Testis (tissue), 3 donors: ENCODE measurements around the gene NXF2B. TPM values are rescaled to one million over a fixed set of nuclear protein-coding genes. Genes with fewer than 3 reads are reported as not detected.

Source experiments
- DNase-seq: peaks from one replicate; pipeline ENCODE4 v3.0.0-alpha.2; 2019
- H3K27ac ChIP-seq, 2 donors: fragments of 200-600 bp; sonication (generic); one replicate each; pipeline ENCODE4 v1.5.1; 2019
- H3K27me3 ChIP-seq: fragments of 200-600 bp; sonication (generic); one replicate; pipeline ENCODE4 v1.5.1; 2019
- H3K36me3 ChIP-seq: fragments of 200-600 bp; sonication (generic); one replicate; pipeline ENCODE4 v1.5.1; 2017; ENCODE audit warnings: low read depth; ENCODE audit errors: missing control alignments
- H3K4me1 ChIP-seq: fragments of 200-600 bp; sonication (generic); one replicate; pipeline ENCODE4 v1.5.1; 2019
- H3K4me3 ChIP-seq, 2 donors: fragments of 200-600 bp; sonication (generic); one replicate each; pipeline ENCODE4 v1.5.1; 2017 to 2019
- H3K9me3 ChIP-seq: fragments of 200-600 bp; sonication (generic); one replicate; pipeline ENCODE4 v1.5.1; 2017
- CTCF ChIP-seq, 3 experiments: fragments of 450-650 bp in 2 of 3; fragments of 200-600 bp in 1 of 3; sonication (generic) in 1 of 3; IDR thresholded peaks; one replicate each; pipeline ENCODE4 v1.5.1; 2016 to 2019; ENCODE audit warnings: antibody characterized with exemption in 3 of 3, mild to moderate bottlenecking in 2 of 3, moderate library complexity in 1 of 3
- POLR2A ChIP-seq: fragments of 450-650 bp; IDR thresholded peaks from one replicate; pipeline ENCODE4 v1.6.1; 2017; ENCODE audit warnings: antibody characterized with exemption, mild to moderate bottlenecking, moderate library complexity
- WGBS, 2 donors: methylation state at CpG; one replicate each; pipeline ENCODE4 v1.1.5; 2018; 5-methylcytosine and 5-hydroxymethylcytosine counted together
- intact Hi-C: fragments of 100-400 bp; cut with DNase I; formaldehyde crosslinking; loops from one replicate; pipeline ENCODE4 v1.15.1; 2023; ENCODE audit warnings: low total_unique reads
- polyA plus RNA-seq: library from polyadenylated mRNA; stranded (reverse); fragments of 350-450 nt; fragmentation: Illumina TruSeq; extraction: RNeasy Lipid Tissue Mini Kit (QIAGEN cat#74804); gene quantifications from one replicate; pipeline ENCODE4 v1.2.3, GENCODE V29; 2014; ENCODE audit warnings: low read depth, low replicate concordance; ENCODE audit not compliant: insufficient read depth
- total RNA-seq, 2 donors: library from RNA; depleted of rRNA; stranded (reverse); fragments of >200 nt; gene quantifications; one replicate each; pipeline ENCODE4 v1.2.3, GENCODE V29; 2016

The NXF2B gene
- total and polyA plus RNA-seq, 3 donors from 2014 or later, result 4.1 to 11.3 (median 6.3) TPM

- DNase-seq, result no peak
- intact Hi-C loops, result no loop called here
- Histone ChIP-seq H3K27ac (no peak overlapping the region), H3K4me3 (no peak overlapping the region), H3K4me1 (no peaks in the 10 kb centered on the region), H3K27me3 (no peaks in the 10 kb centered on the region), H3K36me3 (no peaks in the 10 kb centered on the region), H3K9me3 (no peaks in the 10 kb centered on the region)
- TF ChIP-seq CTCF (IDR thresholded peaks at IDR 0.05) (peak in 1 of 3 experiments; percentile 13), POLR2A (no peak)
- 37 to 48% methylated on average over 2 of the region's 2 CpGs for WGBS, 2 donors
These were observed 97.9 kb downstream of the NXF2B start for GRCh38 chrX:102341867-102342266.

GRCh38 chrX:102339312-102340298 lies 100.2 kb downstream of the NXF2B start:
- TF ChIP-seq CTCF (IDR thresholded peaks at IDR 0.05) (no peak), POLR2A (no peak)
- Histone ChIP-seq H3K4me1 (no peaks in the 10 kb centered on the region), H3K4me3 (no peak overlapping the region), H3K27me3 (no peaks in the 10 kb centered on the region), H3K9me3 (no peaks in the 10 kb centered on the region), H3K27ac (no peak overlapping the region), H3K36me3 (no peaks in the 10 kb centered on the region)
- intact Hi-C loops, result no loop called here
- no peak for DNase-seq
- 52 to 58% methylated on average over 2 to 10 of the region's 19 CpGs for WGBS, 2 donors

GRCh38 chrX:102338162-102338561 lies 101.6 kb downstream of the NXF2B start:
- H3K4me1 ChIP-seq, result no peaks in the 10 kb centered on the region
- no peak overlapping the region for H3K4me3 ChIP-seq
- WGBS, 2 donors, result 72 to 79% methylated on average over 2 to 3 of the region's 4 CpGs
- H3K27me3 ChIP-seq, result no peaks in the 10 kb centered on the region
- intact Hi-C loops, result no loop called here
- H3K9me3 ChIP-seq, result no peaks in the 10 kb centered on the region
- H3K36me3 ChIP-seq, result no peaks in the 10 kb centered on the region
- no peak for TF ChIP-seq CTCF (IDR thresholded peaks at IDR 0.05)
- no peak for TF ChIP-seq POLR2A
- DNase-seq, result no peak
- no peak overlapping the region for H3K27ac ChIP-seq

Other genes with a start within 250 kb of the NXF2B start
- under 1 TPM in 1 of 2 donors, not detected in 1; 0.31 TPM for gene TCP11X1, start 224.7 kb downstream of the NXF2B start, total RNA-seq
- 0.24 TPM for gene TCP11X1, start 224.7 kb downstream of the NXF2B start, polyA plus RNA-seq
- gene NXF2, start 192.8 kb downstream of the NXF2B start, total RNA-seq, result 10 to 100 TPM; 18.0 to 19.1 TPM
- 16.9 TPM for gene NXF2, start 192.8 kb downstream of the NXF2B start, polyA plus RNA-seq
- gene TCP11X2, start 31.8 kb upstream of the NXF2B start, total RNA-seq, result 1 to 10 TPM; 3.6 to 7.2 TPM
- gene TCP11X2, start 31.8 kb upstream of the NXF2B start, polyA plus RNA-seq, result 3.0 TPM
- gene TMSB15A, start 76.7 kb upstream of the NXF2B start, total RNA-seq, result 1 to 10 TPM; 3.7 to 9.2 TPM
- 6.8 TPM for gene TMSB15A, start 76.7 kb upstream of the NXF2B start, polyA plus RNA-seq
- gene ARMCX5, start 159.5 kb upstream of the NXF2B start, total RNA-seq, result 10 to 100 TPM; 12.4 to 17.3 TPM
- 6.7 TPM for gene ARMCX5, start 159.5 kb upstream of the NXF2B start, polyA plus RNA-seq
- gene GPRASP1, start 211.5 kb upstream of the NXF2B start, total RNA-seq, result 10 to 100 TPM in 1 of 2 donors, 1 to 10 TPM in 1; 7.5 to 16.1 TPM
- gene GPRASP1, start 211.5 kb upstream of the NXF2B start, polyA plus RNA-seq, result 9.7 TPM